Activated CD4-positive, alpha-beta T cell treated with anti-CD3 and anti-CD28 coated beads for 24 hours (primary cell): ENCODE results near the gene CCDC97.
A peak's percentile ranks its signal among the peaks of the same experiment; 100 is the strongest.

Source experiments
- DNase-seq, 2 donors: peaks; one replicate each; pipeline ENCODE4 v3.0.0-alpha.2; 2020; ENCODE audit warnings: low read depth in 2 of 2

CCDC97 gene

DNA sequence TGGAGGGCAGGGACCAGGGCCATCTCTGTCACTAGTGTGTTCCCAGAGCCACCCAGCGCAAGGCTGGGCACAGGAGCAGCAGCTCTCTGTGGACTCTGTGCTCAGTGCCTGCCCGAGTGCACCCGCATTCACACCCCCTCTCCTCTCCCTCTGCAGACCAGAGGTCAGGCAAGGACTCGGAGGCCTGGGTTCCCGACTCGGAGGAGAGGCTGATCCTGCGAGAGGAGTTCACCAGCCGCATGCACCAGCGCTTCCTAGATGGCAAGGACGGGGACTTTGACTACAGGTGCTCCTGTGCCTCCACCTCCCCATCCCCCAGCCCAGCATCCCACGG lies 10.2 kb downstream of the CCDC97 start:
- no peak for DNase-seq

DNA sequence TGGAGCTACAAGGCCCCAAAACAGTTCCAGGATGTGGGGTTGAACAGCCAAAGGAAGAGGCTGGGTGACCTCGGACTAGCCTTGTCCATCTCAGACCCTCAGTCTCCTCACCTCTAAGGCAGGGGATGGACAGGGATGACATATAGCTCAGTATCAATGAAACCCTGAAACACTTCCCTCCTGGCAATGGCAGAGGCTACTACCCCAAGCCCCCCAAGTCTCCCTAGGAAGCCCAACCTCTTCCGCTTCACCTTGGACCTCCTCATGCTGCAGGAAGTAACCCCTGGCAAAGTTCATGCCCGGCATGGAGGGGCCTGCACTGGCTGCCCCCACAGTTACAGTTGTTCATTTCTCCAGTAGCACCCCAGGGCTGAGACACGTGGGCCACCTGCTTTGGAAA lies 10.6 kb downstream of the CCDC97 start:
- DNase-seq, result no peak

DNA sequence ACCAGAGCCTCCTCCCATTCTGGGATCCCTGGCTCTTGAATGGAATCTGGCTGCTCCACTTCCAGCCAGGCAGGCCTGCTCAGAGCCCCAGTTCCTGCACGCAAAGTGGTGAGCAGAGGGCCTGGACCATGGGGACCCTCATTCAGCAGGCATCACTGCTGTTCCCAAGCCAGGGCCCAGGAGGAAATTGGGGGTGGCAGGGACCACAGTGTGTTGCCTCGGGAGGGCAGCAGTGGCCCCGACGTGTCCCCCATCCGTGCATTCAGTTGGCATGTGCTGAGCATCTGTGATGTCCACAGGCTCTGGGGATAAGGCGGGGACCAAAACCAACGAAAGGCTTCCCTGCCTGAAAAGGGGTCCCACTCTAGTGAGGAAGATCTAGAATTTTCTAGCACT lies 11.2 kb downstream of the CCDC97 start:
- DNase-seq, result no peak

DNA sequence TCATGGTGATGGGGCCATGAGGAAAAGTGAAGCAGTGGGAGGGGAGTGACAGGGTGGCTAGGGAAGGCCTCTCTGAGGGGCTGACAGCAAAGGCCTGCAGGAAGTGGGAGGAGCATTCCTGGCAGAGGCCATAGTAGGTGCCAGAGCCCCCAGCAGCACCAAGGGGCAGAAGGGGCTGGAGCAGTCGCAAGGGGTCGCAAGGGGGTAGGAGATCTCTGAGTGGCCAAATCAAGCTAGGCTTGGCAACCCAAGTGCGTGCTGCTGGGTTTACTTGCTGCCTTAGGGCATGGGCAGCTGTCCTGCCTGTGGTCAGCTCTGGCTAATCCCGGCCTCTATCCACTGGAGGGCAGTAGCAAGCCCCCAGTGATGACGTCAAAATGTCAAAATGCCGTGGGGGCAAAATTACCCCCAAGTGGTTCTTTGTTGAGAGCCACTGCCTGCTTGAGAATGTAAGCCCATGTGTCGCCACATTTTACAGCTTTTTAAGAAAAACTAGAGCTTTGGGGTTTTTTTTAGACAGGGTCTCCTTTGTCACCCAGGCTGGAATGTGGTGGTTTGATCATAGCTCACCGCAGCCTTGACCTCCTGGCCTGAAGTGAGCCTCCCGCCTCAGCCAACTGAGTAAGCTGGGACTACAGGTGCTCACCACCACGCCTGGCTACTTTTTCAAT lies 11.8 kb downstream of the CCDC97 start:
- DNase-seq, result no peak

DNA sequence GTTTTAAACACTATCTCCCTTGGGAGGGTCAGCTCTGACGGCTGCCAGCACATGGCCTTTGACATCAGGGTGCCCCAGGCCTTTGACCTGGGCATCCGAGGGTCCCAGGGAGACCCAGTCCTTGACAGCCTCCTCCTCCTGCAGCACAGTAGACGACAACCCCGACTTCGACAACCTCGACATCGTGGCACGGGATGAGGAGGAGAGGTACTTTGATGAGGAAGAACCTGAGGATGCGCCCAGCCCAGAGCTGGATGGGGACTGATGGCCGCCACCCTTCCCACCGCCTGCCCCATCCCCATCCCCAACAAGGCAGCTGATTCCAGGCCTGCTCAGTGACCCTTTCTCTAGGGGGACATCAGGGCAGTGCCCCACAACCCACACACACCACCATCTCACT lies 12.5 kb downstream of the CCDC97 start:
- DNase-seq, result no peak

DNA sequence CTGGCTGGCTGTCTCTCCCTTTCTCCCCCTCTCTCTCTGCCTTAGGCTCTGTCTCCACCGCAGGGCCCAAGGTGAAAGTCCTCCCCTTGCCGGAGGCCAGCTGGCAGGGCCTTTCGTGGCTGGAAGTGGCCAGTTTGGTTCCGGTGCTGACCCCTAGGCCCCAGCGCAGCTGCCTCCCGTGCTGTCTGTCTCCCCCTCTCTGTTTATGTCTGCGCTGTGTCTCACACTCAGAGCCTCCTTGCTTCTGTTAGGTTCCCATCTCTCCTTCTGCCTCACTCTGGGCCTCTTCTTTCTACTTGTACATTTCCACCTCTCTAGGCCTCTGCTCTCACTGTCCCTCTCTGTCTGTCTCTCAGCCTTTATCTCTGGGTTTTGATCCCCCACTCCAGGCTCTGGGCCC lies 13.1 kb downstream of the CCDC97 start:
- no peak for DNase-seq

DNA sequence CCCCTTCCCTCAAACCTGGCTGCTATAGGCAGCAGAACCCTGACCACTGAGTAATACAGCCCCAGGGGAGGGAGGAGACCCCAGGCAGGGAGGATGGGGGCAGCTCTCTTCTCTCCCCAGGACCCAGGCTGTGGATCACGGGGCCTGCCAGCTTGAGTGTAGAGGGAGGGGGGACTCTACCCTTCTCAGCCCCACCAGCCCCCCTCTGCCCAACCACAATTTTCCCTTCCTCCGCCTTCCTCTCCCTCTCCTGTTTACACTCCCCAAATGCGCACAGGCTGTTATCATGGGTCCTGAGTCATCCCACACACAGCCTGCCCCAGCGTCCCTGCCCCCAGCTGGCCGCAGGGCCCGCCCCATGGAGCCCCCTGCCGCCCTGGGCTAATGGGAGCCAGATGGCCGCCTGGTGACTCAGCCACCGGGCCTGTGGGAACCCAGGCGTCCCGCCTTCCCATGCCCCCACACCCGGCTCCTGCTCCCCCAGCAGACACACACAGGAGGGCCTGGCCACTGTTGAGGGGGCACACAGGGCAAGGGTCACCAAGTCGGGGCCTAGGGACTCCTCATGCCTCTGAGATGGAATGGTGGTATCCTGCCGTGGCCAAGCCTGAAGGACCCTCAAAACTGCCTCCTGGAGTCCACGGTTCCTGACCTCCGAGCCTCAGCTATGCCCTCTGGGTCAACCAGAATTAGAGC lies 13.6 kb downstream of the CCDC97 start:
- DNase-seq, result no peak

DNA sequence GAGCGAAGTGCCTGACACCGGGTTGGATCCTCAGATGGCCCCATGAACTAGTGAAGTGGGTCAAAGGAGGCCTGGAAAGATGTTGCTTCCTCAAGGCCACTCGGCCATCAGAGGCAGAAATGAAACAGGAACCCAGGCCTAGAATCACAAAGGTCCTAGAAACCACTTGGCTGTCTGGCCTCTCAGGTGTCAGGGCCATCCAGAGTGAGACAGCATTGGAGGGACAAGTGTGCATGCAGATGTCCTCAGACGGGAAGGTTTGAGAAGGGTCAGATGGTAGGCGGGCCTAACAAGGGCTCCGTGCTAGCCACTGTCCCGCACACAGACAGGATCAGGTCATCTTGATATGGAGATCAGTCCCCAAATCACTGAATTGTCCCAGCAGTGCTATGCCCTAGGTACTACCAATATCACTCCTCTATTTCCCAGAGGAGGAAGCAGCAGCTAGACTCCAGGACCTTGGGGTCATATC lies 14.3 kb downstream of the CCDC97 start:
- no peak for DNase-seq

DNA sequence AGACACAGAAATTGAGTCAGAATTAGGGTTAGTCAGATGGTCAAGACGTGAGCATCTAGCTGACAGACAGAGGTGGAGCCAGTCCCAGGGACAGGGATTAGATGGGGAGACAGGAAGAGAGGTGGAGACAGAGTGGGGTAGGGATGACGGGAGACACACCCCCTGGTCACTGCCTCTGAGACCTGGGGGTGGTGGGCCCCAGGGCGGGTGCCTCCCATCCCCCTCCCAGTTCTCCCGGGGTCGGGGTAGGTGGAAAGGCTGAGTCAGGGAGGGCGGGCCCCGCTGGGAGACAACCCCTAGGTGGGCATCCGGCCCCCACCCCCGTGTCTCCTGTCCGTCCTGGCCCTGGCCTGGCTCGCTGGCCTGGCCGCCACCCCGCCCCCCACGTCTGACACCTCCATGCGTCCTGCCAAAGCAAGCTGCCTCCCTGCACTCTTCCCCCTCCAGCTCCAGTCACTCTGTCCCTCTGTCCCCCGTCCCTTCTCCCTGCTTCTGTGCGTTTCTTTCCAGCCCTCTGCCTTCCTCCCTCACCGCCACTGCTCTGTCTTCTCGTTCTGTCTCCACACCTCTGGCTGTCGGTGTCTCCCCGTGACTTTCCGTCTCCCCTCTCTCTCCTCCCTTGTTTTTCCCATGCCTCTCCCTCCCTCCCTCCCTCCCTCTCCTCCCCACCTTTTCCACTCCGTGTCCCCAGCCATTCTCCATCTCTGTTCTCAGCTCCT lies 15.1 kb downstream of the CCDC97 start:
- DNase-seq, result no peak

DNA sequence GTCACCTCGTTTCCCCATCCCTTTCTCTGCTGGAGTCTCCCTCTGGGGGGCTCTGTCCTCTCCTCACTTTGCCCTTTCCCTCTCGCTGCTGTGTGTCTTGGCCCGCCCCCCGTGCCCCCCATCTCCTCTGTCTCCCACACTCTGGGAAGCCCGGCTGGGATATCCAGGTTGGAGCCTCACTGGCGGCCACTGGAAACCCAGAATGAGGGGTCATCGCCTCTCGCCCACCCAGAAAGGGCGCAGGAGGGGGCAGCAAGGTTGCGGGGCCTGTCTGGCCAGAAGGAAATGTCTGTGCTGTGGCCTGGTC lies 15.6 kb downstream of the CCDC97 start:
- DNase-seq, result no peak

DNA sequence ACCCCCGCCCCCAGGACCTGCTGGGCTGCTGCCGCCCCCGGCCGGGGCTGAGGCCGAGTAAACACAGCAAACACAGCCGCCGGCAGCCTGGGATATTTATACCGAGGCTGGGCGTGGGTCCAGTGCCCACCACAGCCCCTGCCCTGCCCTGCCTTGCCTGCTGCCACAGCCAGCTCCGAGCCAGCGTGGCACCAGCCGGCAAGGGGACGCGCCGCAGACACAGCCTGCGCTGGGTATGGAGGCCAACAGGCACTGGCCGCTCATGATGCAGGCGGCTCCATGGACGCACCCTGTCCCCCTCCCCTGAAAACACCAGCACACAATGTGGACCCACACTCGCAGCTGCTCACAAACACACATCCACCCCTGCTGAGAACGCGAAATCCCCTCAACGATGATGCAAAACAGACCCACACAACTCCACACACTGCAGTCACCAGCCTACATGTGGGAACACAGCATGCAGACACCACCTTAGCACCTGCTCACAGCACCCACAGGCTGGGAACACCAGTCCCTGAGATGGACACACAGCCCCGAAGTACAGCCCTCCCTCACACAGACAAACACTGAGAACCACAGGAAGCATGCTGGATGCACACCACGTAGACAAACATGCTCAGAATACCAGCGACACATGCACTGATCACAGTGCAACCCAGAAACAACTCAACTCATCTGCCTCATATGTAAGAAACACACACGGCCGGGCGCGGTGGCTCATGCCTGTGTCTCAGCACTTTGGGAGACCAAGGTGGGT lies 16.2 kb downstream of the CCDC97 start:
- DNase-seq, result no peak

DNA sequence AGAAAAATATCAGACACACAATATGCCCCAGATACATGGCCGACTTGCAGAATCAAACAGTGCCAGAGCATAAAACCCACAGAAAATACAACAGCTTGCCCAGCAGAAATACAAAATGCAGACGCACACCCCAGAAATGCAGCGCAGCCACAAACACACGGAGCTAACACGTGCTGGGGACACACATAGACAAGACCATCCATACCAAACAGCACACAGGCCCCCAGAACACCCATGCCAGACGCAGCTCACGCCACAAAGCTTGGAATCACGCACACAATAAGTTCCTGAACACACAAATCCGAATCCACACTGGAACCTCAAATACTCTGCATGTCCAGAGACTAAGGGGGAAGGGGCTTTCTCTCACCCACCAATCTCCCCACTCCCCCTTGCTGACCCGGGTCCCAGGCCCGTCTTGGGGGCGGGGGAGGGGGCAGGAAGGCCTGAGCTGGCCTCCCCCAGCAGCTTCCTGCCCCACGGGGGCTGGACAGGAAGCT lies 17.2 kb downstream of the CCDC97 start:
- DNase-seq, result no peak

DNA sequence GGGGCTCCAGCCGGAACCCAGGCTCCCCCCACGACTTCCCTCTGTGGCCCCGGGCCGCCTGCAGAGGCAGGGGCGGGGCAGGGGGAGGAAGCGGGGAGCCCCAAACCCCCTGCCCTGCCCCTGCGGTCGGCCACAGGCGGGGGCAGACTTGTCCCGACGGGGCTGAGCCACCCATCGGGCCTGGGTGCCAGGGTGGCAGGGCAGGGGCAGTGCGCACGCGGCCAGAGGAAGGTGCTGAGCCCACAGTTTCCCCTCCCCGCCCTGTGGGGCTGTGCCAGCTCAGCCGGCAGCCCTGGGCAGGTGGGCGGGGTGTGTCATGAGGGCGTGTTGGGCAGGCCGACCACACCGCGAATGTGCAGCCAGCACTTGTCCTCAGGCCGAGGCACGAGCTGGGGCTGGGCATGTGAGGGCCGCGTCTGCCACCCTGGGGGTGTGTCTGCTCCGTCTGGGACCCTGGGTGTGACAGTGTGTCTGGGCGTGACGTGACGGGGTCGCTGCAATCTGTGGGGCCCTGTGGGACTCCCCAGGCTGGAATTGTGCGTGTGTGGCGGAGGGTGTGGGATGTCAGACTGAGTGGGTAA lies 17.7 kb downstream of the CCDC97 start:
- peak; percentile 71 to 81 for DNase-seq

DNA sequence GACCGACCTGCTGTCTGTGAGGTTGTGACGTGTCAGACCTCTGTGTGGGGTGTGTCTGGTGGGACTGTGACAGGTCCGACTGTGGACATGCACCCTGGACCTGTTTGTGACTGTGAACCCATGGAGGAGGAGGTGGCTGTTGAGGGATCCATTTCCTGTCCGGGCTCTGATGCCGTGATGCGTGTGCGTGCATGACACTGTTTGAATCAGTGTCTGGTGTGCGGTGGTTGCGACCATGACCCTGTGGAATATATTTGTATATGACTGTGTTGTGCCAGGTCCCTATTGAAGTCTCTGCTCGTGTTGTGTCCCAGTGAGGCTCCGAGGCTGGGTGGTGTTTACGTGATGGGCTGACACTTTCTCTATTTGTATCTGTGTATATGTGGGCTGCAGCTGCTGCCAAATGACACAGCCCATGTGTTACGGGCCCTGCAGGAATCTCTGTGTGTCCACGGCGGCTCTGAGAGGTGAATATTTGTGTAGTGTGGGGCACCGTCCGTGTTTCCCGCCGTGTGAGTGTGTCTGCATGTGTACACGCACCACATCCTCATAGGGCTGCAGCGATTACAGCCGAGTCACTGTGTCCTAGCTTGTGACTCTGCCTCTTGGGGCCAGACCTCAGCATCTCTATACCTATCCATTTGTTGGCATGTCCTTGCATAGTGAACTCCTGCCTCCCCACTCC lies 18.3 kb downstream of the CCDC97 start:
- DNase-seq, result no peak

DNA sequence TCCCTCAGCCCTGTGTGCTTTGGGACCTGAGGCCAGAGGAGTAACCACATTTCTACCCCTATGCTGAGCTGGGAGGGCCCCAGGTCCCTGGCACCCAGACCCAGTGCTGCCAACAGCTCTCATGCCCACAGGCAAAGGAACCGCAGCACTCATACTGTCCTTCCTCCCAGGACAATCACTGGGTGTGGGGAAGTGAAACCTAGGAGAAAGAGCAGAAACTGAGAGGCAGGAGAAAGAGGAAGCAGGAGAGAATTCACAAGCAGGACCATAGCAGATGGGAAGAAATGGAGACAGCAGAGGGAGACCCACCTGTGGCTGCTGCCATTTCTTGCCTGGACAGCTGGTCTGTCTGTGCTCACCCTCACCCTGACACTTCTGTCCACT lies 18.9 kb downstream of the CCDC97 start:
- DNase-seq, result no peak

DNA sequence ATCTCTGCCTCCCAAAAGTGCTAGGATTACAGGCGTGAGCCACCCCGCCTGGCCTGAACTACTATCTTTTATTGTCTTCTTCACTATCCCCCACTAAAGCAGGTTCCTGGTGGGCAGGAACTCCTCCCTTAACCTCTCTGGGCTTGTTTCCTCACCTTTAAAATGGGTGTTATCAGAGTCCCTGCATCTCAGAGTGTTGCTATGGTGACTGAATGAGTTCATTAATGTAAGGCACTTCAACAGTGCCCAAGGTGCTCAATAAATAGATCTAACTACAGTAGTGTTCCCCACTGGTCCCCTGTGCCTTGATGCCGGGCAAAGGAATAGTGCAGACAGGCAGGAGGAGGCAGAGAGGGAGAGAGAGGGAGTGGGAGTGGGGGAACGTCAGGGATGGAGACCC lies 20.5 kb downstream of the CCDC97 start:
- DNase-seq, result no peak

DNA sequence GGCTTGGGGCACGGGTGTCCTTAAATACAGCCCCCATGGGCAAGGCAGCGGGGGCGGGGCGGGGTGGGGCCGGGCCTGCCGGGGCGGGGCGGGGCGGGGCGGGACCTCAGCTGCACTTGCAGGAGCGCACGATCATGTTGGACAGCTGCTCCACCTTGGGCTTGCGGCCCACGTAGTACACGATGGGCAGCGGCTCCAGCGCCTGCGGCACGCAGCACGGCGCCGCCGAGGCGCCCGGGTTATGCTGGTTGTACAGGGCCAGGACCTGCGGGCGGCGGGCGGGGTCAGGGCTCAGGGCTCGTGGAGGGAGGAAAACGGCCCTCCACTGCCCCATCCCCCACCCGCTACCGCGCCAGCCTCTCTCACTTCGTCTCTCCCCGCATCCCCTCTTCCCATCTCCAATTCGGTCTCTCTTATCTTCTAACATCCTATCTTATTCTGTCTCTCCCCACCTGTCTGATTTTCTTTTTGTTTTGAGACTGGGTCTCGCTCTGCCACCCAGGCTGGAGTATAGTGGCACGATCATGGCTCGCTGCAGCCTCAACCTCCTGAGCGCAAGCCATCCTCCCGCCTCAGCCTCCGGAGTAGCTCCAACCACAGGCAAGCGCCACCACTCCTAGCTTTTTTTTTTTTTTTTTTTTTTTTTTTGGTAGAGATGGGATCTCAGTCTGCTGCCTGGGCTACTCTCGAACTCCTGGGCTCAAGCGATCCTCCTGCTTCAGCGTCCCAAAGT lies 21.1 kb downstream of the CCDC97 start:
- DNase-seq, result no peak

DNA sequence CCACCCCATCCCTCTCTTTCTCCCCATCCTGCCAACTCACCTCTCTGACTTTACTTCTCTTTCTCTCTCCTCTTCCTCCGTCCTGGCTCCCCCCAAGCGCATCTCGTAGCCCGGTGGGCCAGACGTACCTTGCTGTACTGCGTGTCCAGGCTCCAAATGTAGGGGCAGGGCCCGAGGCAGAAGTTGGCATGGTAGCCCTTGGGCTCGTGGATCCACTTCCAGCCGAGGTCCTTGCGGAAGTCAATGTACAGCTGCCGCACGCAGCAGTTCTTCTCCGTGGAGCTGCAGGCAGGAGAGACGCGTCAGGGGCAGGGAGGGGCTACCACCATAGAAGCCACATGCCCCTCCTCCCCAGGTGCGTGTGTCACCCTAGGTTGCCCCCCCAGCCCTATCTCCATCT lies 22.0 kb downstream of the CCDC97 start:
- no peak for DNase-seq

DNA sequence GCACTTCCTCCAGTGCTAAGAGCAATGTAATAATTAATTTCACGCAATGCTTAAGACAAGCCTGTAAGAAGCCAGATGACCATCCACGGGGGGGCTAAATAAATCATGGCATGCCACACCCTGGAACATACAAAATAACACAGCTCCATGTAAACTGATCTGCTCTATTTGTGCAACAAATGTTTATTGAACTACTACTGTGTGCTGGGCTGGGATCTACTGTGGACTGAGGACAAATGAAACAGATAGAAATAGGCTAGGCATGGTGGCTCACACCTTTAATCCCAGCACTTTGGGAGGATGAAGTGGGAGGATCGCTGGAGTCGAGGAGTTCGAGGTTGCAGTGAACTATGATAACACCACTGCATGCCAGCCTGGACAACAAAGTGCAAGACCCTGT lies 22.5 kb downstream of the CCDC97 start:
- no peak for DNase-seq

DNA sequence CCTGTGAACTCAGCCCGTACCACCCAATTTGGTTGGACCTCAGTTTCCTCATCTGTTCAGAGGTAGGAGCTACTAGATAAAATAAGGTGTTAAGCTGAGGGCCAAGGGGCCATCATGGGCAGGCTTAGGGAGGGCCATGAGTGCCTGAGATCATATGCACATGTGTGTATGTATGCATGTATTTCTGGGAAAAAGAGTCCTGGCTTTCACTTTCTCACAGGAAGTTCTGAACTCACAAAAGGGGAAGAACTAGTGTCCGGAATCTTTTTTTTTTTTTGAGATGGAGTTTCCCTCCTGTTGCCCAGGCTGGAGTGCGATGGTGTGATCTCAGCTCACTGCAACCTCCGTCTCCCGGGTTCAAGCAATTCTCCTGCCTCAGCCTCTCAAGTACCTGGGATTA lies 24.8 kb downstream of the CCDC97 start:
- DNase-seq, result no peak

DNA sequence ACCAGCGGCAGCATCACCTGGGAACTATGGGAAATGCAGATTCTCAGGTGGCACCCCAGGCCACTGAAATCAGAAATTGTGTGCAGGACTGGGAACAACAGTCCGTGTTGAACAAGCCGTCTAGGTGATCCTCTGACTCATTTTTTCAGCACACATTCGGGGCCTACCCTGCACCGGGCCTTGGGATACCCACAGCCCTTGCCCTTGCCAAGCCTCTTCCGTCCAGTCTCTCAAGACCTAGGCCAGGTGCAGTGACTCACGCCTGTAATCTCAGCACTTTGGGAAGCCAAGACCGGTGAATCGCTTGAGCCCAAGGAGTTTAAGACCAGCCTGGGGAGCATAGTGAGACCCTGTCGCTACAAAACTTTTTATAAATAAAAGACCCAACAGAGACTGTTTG lies 25.5 kb downstream of the CCDC97 start:
- DNase-seq, result no peak
